ENCODE measurements around the gene PPP2R5B.
A peak's percentile ranks its signal among the peaks of the same experiment; 100 is the strongest.
"Not testable (repeated sequence)": the region's sequence is repeated elsewhere in the genome, so short reads cannot be mapped to it uniquely, and the experiment has no call there.

The PPP2R5B gene

DNA sequence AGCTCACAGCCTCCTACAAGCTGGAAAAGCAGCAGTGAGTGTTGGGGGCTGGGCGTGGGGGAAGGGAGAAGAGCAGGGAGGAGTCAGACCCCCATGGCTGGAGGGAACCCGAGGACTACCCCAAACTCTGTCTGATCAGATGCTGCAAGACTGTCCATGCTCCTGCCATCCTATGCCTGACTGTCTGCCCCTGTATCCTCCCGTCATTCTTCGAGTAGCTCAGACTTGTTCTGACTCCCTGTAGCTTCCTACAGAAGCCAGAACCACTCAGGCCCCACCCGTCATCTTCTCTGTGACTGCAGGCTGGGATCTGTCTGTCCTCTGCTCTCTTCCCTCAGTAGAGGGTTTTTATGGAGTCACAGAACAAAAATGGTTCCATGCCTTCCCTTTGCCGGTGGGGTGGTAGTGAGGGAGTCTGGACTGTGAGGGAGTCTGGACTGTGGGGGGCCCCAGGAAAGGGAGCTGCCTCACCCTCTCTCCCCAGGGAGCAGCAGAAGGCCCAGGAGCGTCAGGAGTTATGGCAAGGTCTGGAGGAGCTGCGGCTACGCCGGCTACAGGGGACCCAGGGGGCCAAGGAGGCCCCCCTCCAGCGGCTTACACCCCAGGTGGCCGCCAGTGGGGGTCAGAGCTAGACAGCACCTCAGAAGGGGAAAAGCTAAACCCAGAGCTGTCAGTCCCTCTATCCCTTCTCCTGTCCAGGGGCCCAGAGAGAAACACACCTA, 8.9 kb downstream of the PPP2R5B start:
- no peak for DNase-seq

DNA sequence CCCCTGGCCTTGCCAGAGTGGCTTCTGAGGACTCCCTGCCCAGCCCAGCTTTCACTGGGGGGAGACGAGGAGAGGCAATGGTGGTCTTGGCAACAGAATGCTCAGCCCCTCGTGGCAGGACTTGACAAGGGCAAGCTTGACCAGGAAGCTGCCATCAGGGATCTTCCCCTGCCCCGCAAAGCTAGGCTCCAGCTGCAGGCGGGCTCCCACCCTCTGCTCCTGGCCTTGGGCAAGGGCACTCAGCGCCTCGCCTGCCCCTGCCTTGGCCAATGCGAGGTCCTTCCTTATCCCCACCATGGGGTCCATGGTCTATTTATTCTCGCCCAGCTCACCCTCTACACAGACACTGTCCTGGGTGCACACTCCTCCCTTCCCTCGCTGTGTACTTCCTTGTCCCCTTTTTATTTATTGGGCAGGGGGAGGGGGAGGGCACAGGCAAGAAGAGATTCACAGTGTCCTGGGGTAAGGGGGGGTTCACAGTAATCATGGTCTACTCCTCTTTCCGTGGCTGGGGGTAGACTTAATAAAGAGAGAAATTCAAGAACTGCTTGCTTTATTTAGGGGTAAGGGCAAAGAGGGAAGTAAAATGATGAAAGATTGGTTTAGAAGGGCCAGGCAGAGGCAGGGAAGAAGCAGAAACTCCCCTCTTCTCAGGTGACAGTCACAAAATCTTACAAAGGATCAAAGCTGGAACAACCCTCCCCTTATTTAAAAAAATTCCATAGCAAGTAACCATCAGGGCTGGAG, 9.6 kb downstream of the PPP2R5B start:
- DNase-seq: no peak

DNA sequence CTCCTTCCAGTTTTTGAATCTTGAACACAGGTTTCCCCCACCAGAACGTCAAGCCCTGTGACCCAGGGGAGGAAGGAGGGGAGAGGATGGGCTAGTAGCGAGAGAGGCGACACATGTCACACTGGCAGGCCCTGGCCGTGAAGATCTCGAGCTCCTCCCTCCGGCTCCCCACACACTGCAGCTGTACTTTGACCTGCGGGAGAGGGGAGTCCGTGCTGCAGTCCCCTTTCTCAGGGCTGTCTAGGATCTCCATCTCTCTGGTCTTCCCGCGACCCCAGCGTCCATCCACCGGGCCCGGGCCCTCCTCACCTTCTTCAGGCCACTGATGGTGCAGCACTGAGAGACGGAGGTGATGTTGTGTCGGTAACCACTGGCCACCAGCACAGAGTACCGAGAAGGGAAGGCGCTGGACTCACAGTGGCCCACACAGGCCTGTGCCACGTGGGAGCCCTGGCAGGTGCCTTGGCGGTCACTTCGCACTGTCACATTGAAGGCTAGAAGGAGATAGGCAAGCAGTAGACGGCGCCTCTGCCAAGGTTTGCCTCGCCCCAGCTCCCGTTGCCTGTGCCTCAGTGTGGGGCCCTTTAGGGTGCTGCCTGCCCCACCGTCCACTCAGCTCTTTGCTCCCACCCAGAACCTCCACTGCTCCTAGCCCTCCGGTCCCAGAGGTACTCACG, 10.3 kb downstream of the PPP2R5B start:
- DNase-seq: no peak

DNA sequence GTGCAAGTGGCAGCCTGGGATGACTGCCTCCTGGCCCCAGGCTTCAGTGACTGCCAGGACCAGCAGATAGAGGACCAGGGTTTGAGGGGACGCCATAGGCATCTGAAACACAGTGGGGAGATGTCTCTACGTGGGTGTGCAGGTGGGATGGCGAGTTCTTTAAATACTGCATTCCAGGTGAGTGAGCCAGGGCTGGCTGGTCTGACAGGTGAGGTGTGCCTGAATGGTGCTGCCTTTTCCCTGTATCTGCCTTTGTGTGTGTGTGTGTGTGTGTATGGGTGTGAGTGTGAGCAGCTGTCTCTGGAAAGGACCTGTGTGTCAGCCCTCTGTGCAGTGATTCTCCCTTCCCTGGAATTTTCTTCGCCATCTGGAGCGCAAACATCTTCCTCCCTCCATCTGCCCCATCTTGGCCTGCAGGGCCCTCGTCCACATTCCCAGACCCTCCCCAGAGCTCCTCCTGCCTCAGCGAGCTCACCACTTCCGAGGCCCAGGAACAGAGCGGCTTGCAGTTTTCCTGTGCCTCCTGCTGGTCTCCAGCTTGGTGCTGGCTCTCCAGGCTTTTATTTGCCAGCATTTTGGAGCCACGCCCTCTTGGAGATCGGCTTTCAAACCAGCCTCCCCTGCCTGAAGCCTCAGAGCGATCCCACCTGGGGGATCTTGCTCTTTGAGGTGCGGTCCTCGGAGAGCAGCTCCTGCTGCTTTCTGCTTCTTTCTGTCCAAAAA, 11.0 kb downstream of the PPP2R5B start, which contains the start of gene GPHA2:
Gene GPHA2, minus strand, starts transcription at position 535 of the 723 bp plus-strand sequence. Its CDS starts 433 bp downstream, at position 102.
- no peak for DNase-seq

DNA sequence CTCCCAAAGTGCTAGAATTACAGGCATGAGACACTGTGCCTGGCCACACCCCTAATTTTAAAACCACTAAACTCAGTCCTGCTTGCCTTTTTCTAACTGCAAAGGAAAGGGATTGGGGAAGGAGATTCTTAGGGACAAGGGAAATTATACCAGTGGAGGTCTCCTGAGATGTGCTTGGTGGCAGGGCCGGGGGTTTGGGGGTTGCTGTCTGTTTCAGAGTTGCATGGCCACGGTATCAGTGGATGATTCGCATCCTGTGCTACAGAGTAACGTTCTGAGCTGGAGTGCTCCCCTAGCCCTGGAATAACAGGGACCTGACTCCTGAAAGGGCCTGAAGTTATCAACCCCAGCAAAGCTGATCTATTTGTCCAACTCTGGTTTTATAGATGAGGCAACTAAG, 12.1 kb downstream of the PPP2R5B start:
- DNase-seq: no peak

DNA sequence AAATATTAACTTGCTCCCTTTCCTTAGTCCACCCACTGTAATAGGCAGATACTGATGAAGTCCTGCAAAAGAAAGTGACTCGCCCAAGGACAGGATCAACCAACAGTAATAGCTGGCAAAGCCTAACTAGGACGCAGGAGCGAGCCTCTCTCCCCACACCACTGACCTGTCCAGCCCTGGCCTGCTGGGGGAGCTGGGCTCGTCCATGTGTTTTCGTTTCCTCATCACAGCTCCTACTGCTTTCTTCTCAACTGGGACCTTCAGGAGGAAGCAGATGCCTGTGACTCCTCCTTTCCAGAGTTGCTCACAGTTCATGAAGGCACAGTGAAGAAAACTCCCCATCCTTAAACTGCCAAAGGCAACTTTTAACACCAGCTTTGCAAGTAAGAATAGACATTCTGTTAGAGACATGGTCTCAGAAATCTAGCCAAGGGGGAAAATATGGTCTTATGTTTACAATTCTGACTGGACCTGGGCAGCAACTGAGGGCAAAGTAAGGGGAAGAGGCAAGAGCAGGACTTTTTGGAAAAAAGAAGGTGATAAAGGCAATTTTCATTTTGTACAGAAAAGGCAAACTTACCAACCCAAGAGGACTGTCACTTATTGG, 22.8 kb downstream of the PPP2R5B start:
- DNase-seq: no peak

DNA sequence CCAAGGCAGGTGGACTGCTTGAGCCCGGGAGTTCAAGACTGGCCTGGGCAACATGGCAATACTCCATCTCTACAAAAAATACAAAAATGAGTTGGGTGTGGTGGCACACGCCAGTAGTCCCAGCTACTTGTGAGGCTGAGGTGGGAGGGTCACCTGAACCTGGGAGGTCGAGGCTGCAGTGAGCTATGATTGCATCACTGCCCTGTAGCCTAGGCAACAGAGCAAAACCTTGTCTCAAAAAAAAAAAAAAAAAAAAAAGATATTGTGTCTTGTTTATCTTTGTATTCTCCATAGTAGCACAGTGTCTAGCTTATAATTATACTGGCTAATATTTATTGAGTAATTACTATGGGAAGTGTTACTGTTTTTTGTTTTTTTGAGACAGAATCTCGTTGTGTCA, 27.0 kb downstream of the PPP2R5B start:
- no peak for DNase-seq

DNA sequence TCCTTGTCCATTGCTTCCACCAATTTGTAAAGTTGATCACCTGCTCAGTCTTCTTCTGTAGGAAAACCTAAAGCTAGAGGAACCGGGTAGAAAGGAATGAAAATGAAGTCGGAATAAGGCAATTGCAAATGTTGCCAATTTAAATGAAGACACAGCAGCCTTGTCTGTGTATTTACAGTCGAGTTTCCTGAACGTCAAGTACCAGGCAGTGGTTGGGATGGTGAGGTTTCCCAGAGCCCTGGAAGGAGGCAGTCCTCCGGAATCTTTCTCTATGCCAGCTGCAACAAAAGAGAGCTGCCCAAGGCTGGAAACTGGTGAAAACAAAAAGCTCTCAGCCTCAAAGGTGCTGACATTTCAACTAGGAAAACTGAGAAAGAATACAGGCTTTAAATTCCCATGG, 29.7 kb downstream of the PPP2R5B start:
- no peak for DNase-seq

DNA sequence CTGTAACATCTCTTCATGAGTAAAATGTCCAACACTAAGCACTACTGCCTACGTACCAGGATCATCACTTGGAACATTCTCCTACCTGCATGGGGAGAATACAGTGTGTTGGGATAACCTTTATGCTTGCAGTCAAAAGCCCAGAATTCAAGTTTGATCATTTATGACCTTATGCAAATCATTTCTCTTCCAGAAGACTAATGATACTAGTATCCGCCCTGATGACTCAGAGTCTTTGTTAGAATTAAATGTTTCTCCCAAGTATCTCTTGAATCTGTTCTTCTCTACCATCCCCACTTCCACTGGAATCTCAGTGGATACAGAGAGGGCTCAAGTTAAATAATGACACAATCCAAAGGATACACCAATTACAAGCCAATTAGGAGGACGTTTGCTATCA, 35.0 kb downstream of the PPP2R5B start:
- no peak for DNase-seq

DNA sequence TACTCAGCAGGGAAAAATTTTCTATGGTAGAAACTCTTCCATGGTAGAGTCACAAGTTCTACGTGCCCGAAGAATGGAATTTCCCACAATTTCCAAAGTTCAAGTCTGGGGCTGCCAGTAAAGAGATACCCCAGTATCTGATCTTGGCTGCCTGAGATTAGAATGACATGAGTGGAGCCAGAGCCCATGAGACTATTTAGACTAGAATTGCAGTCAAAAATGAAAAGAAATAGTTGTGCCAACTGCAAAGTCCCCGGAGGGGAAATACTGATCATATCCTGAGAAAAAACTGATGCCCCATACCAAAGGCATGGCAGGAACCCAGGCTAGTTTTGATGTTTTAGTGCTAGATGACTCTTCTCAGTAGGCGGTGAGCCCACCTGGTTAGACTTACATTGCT, 36.2 kb downstream of the PPP2R5B start:
- no peak for DNase-seq

DNA sequence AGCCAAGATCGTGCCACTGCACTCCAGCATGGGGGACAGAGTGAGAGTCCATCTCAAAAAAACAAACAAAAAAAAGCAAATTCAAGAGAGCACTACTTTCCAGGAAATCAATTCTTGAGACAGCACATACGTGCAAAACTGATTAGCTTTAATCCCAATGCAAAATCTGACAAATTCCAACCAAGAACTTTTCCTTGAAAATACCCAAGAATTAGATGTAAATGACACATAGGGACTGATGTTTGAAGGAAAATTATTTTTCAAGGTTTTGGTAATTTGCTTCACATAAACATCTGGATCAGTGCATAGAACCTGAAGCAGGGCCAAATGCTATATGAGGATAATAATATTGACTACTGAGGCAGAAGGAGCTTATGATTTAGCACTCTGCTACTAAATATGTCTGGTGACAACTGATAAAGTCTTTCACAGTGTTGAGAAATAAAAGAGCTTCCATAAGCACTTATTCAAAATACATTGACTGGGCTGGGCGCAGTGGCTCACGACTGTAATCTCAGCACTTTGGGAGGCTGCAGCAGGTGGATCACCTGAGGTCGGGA, 38.7 kb downstream of the PPP2R5B start:
- DNase-seq: no peak

DNA sequence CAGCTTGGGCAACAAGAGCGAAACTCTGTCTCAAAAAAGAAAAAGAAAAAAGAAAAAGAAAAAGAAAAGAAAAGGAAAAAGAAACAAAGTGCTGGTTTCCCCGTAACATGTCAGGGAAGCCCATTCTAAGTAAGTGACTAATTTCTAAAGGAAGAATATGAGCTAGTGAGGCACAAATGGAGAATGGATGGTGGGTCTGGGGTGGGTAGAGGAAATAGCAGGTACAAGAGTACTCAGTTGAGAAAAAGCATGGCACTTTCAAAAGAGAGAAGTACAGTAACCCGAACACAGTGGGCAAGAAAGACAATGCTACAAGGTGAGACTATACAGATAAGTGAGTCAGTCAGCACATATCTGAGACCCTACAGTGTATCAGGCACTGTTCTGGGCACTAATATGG, 42.9 kb downstream of the PPP2R5B start:
- DNase-seq: no peak

DNA sequence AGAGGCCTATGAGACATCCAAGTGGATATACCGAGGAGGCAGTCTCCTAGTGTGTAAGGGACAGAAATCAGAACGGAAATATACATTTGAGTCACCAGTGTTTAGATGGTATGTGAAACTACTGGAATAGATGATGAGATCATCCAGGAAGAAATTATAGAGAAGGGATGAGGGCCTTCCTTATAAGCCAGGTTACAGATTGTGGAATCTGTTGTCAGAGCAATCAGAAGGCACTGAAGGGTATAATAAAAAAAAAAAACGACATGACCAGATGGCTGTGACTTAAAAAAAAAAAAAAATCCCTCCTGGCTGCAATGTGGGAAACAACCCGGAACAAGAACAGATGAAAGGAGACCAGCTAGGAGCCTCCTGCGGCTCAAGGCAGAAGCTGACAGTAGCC, 44.7 kb downstream of the PPP2R5B start:
- peak; percentile 13 for DNase-seq

DNA sequence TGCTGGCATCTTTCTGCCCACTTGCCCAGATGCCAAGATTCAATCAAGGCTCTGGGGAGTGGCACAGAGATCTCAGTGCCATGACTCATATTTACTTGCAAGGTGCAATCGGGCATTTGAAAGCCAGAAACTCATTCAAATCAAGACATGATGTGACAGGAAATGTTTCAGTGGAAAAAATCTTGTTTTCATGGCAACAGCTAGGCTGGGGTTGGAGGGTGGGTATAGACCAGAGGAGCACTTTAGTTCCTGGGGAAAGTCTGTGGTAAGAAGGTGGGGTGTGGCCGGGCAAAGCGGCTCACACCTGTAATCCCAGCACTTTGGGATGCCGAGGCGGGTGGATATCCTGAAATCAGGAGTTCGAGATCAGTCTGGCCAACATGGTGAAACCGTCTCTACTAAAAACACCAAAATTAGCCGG, 46.3 kb downstream of the PPP2R5B start:
- DNase-seq: peak; percentile 2

DNA sequence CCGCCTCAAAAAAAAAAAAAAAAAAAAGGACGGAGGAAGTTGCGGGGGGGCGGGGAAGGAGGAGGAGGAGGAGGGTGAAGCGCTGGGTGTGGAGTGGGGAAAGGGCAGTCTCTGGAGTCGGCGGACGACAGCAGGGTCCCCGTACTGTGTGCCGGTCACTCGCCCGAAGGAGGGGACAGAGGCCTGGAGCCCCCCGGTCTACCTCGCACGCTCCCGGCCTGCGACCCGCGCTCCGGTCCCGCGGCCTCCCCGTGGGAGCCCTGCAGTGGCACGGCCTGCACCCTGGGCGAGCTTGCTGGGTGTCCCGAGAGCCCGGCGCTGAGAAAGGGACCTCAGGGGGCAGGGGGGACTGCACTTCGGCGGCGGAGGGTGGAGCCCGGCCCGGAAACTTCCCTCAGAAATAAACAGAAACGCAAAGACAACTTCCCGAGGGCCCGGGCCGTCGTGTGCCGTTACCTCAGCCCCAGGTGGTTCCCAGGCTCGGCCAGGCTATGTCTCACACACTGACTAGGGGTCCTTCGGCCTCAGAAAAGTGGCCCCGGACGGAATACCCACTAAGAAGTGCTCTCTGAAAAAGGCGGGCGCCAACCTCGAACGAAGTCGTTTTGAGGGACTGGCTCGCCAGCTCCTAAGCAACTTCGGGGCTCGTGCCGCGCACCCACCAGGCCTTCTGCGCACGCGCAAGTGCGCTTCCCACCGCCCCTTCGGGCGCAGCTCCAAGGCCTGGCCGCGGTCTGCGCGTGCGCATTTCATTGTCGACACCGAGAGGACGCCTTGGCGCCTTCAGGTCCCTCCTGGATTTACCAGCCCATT, 47.1 kb downstream of the PPP2R5B start, which contains the start of gene MAJIN:
Gene MAJIN, minus strand, starts transcription at position 688 of the 813 bp plus-strand sequence. CDS start 12,703 bp downstream, outside the sequence.
- peak; percentile 6 for DNase-seq

DNA sequence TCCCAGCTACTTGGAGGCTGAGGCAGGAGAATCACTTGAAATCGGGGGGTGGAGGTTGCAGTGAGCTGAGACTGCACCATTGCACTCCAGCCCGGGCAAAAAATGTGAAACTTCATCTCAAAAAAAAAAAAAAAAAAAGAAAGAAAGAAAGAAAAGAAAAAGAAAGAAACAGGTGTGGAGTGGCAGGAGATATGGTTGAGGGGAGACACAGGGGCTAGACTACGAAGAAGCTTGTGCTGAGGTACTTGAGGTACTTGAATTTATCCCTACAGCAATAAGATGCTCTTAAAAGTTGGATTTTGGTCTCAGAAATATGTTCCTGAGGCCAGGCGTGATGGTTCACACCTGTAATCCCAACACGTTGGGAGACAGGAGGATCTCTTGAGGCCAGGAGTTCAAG, 49.6 kb downstream of the PPP2R5B start:
- no peak for DNase-seq

DNA sequence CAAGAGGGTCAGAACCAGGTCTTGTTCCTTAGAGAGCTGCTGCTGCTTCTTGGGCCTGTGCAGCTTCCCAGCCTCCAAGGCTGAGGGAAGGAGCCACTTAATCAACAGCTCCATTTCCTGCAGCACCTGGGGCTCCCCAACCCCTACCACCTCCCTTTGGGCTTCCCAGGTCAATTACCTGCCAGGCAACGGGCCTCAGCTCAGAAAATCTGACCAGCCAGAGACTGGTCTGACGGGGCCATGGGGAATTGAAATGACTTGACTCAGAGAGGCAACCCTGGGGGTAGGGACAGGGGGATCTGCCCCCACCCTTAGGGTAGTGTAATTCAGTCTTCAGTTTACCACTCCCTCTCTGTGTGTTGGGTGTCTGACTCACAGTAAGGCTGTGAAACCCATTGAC, 52.2 kb downstream of the PPP2R5B start:
- DNase-seq: no peak

DNA sequence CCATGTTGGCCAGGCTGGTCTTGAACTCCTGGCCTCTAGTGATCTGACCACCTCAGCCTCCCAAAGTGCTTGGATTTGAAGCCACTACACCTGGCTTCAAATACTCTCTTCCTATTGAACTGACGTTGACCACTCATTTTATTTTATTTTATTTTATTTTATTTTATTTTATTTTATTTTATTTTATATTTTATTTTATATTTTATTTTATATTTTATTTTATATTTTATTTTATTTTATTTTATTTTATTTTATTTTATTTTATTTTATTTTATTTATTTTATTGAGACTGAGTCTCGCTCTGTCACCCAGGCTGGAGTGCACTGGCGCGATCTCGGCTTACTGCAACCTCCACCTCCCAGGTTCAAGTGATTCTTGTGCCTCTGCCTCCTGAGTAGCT, 58.9 kb downstream of the PPP2R5B start:
- DNase-seq: not testable (repeated sequence)
